ENCODE results near the gene SLC24A3.

DNA sequence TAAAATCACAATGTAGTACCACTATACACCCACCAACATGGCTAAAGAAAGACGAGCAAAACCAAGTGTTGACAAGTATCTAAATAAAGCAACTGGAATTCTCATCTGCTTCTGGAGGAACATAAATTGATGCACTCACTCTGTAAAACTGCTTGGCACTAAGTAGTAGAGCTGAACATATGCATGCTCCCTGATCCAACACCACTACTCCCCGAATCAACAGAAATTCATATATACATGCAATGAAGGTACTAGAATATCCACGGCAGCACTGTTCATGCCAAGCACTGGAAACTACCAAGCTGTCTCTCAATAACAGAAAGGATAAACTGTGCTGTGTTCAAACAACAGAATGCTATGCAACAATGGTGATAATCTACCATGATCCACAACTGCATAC is 326.1 kb downstream of the SLC24A3 start:
- TF ChIP-seq POLR2A (IDR thresholded peaks at IDR 0.05): no peak
- TF ChIP-seq, protein P1, sequence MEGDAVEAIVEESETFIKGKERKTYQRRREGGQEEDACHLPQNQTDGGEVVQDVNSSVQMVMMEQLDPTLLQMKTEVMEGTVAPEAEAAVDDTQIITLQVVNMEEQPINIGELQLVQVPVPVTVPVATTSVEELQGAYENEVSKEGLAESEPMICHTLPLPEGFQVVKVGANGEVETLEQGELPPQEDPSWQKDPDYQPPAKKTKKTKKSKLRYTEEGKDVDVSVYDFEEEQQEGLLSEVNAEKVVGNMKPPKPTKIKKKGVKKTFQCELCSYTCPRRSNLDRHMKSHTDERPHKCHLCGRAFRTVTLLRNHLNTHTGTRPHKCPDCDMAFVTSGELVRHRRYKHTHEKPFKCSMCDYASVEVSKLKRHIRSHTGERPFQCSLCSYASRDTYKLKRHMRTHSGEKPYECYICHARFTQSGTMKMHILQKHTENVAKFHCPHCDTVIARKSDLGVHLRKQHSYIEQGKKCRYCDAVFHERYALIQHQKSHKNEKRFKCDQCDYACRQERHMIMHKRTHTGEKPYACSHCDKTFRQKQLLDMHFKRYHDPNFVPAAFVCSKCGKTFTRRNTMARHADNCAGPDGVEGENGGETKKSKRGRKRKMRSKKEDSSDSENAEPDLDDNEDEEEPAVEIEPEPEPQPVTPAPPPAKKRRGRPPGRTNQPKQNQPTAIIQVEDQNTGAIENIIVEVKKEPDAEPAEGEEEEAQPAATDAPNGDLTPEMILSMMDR (IDR thresholded peaks at IDR 0.05): no peak

All from heart left ventricle (tissue), 13 donors.